ENCODE data around the gene CIB2. TPM values are rescaled to one million over a fixed set of nuclear protein-coding genes. Genes with fewer than 3 reads are reported as not detected.

Gene CIB2
- total and polyA plus RNA-seq, 2 experiments from 2014 or later, result 59.5 to 64.4 TPM

GRCh38 chr15:78174401-78174800 lies 43.2 kb upstream of the CIB2 start:
- no peaks in the 10 kb centered on the region; the same call in 2 of the 3 replicates for H3K4me1 Mint-ChIP-seq
- ATAC-seq, result no peak
- H3K36me3 ChIP-seq (ENCODE audit: insufficient read depth), result peaks cover 8% of the 10 kb centered on the region; the same call in 1 of the 2 replicates

More at GRCh38 chr15:78174401-78174800, 43.2 kb upstream of the CIB2 start:
- TF ChIP-seq ZNF462 (CRISPR knock-in tag; IDR thresholded peaks at IDR 0.05), result no peak
- TF ChIP-seq ZNF114 (CRISPR knock-in tag; IDR thresholded peaks at IDR 0.05), result no peak
- no peak for TF ChIP-seq CTCF (conservative IDR thresholded peaks at IDR 0.05; ENCODE audit: low read depth in 2 of 2)
- TF ChIP-seq POLR2AphosphoS5 (IDR thresholded peaks at IDR 0.05; ENCODE audit: low read depth), result no peak
- no peak for TF ChIP-seq JUNB (IDR thresholded peaks at IDR 0.05; ENCODE audit: unreplicated experiment)
- Mint-ChIP-seq H3K27ac (no peak overlapping the region), H3K36me3 (ENCODE audit: low read depth) (peaks cover 26% of the 10 kb centered on the region), H3K4me3 (no peak overlapping the region), H3K9me3 (no peaks in the 10 kb centered on the region), H3K27me3 (ENCODE audit: insufficient read depth, low read depth, poor library complexity) (peaks cover 4% of the 10 kb centered on the region)
- Histone ChIP-seq H3K4me1 (ENCODE audit: insufficient read depth) (no peaks in the 10 kb centered on the region), H3K9me2 (ENCODE audit: insufficient read depth) (no peaks in the 10 kb centered on the region), H3F3A (replicated peaks; ENCODE audit: low read depth) (no peaks in the 10 kb centered on the region), H3K79me2 (replicated peaks; ENCODE audit: insufficient read depth) (no peaks in the 10 kb centered on the region), H4K20me1 (replicated peaks; ENCODE audit: insufficient read depth) (peaks cover 3% of the 10 kb centered on the region; the same call in 1 of the 2 replicates), H2AFZ (no peak overlapping the region), H3K27ac (ENCODE audit: low read depth) (no peak overlapping the region), H3K4me2 (no peak overlapping the region), H3K27me3 (ENCODE audit: insufficient read depth) (no peaks in the 10 kb centered on the region), H3K4me3 (no peak overlapping the region)
- DNase-seq (ENCODE audit: low spot score), result no peak

All from GM23338 (cell line).